Calu3 (cell line): ENCODE data around the gene MED12L. TPM values are rescaled to one million over a fixed set of nuclear protein-coding genes. Genes with fewer than 3 reads are reported as not detected.

Experiments used
- BruUV-seq: library from RNA; stranded (reverse); fragments of 400-500 nt; replicated peaks from 2 replicates; lab custom pipeline; 2021; lab: Mats Ljungman, UMichigan
- CTCF ChIA-PET: fragments of 300-600 bp; sonication (Branson Sonifier 250); formaldehyde crosslinking; loops from one replicate; lab custom pipeline; 2022; ENCODE audit warnings: antibody characterized with exemption; lab: Charles Lee
- DNase-seq: peaks from one replicate; pipeline ENCODE4 v3.0.0; 2022
- H3K27ac Mint-ChIP-seq: one replicate; pipeline ENCODE4 v1.8.0; 2022; ENCODE audit warnings: mixed read lengths; ENCODE audit not compliant: unreplicated experiment
- H3K27me3 Mint-ChIP-seq: one replicate; pipeline ENCODE4 v1.8.0; 2022; ENCODE audit warnings: mixed read lengths; ENCODE audit not compliant: unreplicated experiment
- H3K36me3 Mint-ChIP-seq: one replicate; pipeline ENCODE4 v1.8.0; 2022; ENCODE audit warnings: mild to moderate bottlenecking, moderate library complexity, mixed read lengths; ENCODE audit not compliant: insufficient read depth, unreplicated experiment
- H3K4me1 Mint-ChIP-seq: one replicate; pipeline ENCODE4 v1.8.0; 2022; ENCODE audit warnings: mild to moderate bottlenecking, low read depth, mixed read lengths; ENCODE audit not compliant: unreplicated experiment
- H3K4me3 Mint-ChIP-seq: one replicate; pipeline ENCODE4 v1.8.0; 2022; ENCODE audit warnings: mild to moderate bottlenecking, low read depth, moderate library complexity, mixed read lengths; ENCODE audit not compliant: unreplicated experiment
- H3K9me3 Mint-ChIP-seq: one replicate; pipeline ENCODE4 v1.8.0; 2022; ENCODE audit warnings: low read depth, mixed read lengths; ENCODE audit not compliant: unreplicated experiment
- intact Hi-C: fragments of 100-400 bp; cut with micrococcal nuclease; formaldehyde crosslinking; loops from one replicate; pipeline ENCODE4 v1.10.0; 2022; ENCODE audit not compliant: unreplicated experiment
- total RNA-seq: library from RNA; stranded (reverse); gene quantifications from 2 replicates; pipeline ENCODE4 v1.2.3, GENCODE V29; 2022
- TF ChIP-seq, protein P1 (sequence below): fragments of 200-600 bp; IDR thresholded peaks from one replicate; pipeline ENCODE4 v1.8.0; 2022; ENCODE audit warnings: antibody characterized with exemption; ENCODE audit not compliant: unreplicated experiment

Gene MED12L
- total RNA-seq, 1 experiment from 2014 or later: 4.6 TPM

DNA sequence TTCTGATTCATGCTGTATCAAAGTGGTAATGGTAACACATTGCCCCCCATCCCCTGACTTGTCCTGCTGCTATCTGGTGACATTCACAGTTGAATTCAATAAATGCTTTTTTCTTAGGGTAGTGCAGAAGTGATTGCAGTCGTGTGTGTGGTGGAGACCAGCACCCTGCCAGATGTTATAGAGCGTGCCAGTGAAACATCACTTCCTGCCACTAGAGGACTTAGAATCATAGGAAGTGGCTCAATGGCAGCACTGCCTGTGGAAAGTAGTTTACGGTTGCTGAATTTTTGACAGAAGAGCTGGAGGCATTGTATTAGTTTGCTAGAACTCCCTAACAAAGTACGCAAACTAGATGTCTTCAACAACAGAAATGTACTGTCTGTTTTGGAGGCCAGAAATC lies 336.5 kb downstream of the MED12L start:
- Mint-ChIP-seq H3K4me1 (peaks cover 12% of the 10 kb centered on the region), H3K27ac (no peak overlapping the region), H3K36me3 (no peaks in the 10 kb centered on the region), H3K9me3 (peaks cover 2% of the 10 kb centered on the region), H3K27me3 (no peaks in the 10 kb centered on the region), H3K4me3 (no peak overlapping the region)
- CTCF ChIA-PET: interaction anchor here (1.3 kb wide), 1 partner anchor 43 kb away, joined by 6 read pairs; no protein-coding TSS in a partner anchor
- TF ChIP-seq, protein P1, sequence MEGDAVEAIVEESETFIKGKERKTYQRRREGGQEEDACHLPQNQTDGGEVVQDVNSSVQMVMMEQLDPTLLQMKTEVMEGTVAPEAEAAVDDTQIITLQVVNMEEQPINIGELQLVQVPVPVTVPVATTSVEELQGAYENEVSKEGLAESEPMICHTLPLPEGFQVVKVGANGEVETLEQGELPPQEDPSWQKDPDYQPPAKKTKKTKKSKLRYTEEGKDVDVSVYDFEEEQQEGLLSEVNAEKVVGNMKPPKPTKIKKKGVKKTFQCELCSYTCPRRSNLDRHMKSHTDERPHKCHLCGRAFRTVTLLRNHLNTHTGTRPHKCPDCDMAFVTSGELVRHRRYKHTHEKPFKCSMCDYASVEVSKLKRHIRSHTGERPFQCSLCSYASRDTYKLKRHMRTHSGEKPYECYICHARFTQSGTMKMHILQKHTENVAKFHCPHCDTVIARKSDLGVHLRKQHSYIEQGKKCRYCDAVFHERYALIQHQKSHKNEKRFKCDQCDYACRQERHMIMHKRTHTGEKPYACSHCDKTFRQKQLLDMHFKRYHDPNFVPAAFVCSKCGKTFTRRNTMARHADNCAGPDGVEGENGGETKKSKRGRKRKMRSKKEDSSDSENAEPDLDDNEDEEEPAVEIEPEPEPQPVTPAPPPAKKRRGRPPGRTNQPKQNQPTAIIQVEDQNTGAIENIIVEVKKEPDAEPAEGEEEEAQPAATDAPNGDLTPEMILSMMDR: no peak
- DNase-seq: no peak
- intact Hi-C loops: no loop called here
- BruUV-seq: no TSS peak

DNA sequence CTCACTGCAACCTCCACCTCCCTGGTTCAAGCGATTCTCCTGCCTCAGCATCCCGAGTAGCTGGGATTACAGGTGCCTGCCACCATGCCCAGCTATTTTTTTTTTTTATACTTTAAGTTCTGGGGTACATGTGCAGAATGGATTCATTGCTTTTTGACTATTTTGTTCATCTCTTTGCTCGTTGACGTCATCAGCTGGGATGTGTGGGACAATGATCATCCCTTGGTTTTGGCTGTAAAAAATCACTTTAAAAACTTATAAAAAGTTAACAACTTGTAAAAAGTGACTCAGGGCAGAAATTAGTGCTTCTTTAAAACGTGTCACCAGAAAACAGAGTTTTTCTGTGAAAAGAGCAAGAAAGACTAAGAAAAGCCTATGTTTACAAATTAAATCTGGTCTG lies 337.6 kb downstream of the MED12L start:
- no TSS peak for BruUV-seq
- Mint-ChIP-seq H3K27me3 (no peaks in the 10 kb centered on the region), H3K4me3 (no peak overlapping the region), H3K27ac (no peak overlapping the region), H3K4me1 (peaks cover 12% of the 10 kb centered on the region), H3K36me3 (no peaks in the 10 kb centered on the region), H3K9me3 (peaks cover 2% of the 10 kb centered on the region)
- no peak for DNase-seq
- TF ChIP-seq, protein P1: no peak
- intact Hi-C loops: no loop called here
- CTCF ChIA-PET: interaction anchor here (0.7 to 1.3 kb wide), 5 partner anchors 16 to 462 kb away, joined by 3 to 6 read pairs (median 4); no protein-coding TSS in a partner anchor

DNA sequence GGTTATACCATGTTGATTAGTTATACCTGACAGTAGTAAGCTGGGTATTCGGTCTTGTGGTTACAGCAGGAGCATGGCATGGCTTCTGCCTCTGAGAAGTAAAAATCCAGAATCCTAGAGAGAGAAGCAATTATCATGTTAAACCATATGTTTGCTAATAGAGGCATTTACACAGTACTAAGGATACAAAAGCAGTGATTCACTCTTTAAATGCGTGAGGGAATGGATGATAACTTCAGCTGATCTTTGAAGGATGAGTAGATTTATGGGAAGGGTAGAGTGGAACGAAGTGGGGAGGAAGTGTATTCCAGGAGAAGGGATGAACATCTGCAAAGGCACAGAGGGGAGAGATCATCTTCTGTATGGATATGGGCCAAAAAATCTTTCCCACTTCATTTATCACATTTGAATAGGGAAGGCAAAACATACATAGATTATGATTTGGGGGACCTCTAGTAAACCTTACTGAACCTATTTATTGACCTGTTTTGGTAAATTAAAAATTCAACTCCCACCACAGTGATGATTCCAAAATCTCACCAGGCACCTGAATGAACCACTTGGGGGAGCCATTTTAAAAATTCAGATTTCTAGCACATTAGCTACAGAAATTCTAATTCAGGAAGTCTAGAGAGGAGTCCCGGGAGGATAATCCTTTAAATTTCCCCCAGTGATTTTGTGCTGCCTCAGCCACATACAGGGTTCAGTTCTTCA lies 340.3 kb downstream of the MED12L start:
- no peak for DNase-seq
- Mint-ChIP-seq H3K36me3 (no peaks in the 10 kb centered on the region), H3K27me3 (no peaks in the 10 kb centered on the region), H3K27ac (no peak overlapping the region), H3K4me1 (peaks cover 13% of the 10 kb centered on the region), H3K9me3 (peaks cover 3% of the 10 kb centered on the region), H3K4me3 (no peak overlapping the region)
- no TSS peak for BruUV-seq
- CTCF ChIA-PET: interaction anchor here (1.2 kb wide), 1 partner anchor 413 kb away, joined by 3 read pairs; no protein-coding TSS in a partner anchor
- intact Hi-C loops: no loop called here
- TF ChIP-seq, protein P1: peak; percentile 80

DNA sequence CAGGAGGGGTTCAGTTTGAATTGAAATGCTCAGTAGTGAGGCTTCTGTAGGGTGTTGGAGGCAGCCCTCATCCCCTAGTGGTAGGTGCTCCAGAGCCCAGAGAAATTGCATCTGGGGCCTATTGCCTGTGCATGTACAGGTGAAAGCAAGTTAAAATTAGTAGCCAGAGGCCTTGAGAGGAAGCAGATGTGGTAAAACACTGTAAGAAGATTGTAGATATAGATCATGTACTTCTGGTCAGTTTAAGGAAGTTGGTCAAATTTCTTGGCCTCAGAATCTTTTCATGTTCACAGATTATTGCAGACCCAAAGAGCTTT lies 340.8 kb downstream of the MED12L start:
- DNase-seq: peak; percentile 12
- Mint-ChIP-seq H3K27me3 (no peaks in the 10 kb centered on the region), H3K9me3 (peaks cover 3% of the 10 kb centered on the region), H3K27ac (no peak overlapping the region), H3K4me3 (no peak overlapping the region), H3K4me1 (peaks cover 18% of the 10 kb centered on the region), H3K36me3 (no peaks in the 10 kb centered on the region)
- TF ChIP-seq, protein P1: peak; percentile 30
- CTCF ChIA-PET: interaction anchor here (1.2 kb wide), 1 partner anchor 413 kb away, joined by 3 read pairs; no protein-coding TSS in a partner anchor
- intact Hi-C loops: no loop called here
- no TSS peak for BruUV-seq
